Measurements from ENCODE around the gene OR2V1. TPM values are rescaled to one million over a fixed set of nuclear protein-coding genes. Genes with fewer than 3 reads are reported as not detected.

The OR2V1 gene
- total RNA-seq, 1 donor from 2014 or later: not detected

DNA sequence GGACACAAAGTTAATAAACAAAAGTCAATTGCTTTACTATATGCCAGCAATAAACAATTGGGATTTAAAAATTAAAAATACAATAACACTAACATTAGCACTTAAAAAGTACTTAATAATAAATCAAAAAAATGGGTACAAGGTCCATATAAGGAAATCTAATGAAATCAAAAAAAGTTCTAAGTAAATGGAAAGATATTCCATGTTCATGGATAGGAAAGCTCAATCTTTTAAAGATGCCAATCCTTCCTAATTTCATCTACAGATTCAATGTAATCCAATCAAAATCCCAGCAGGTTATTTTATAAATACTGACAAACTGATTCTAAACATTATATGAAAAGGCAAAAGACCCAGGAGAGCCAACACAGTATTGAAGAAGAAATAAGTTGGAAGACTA lies 49.0 kb downstream of the OR2V1 start:
- H3K4me1 Mint-ChIP-seq (ENCODE audit: low read depth): no peaks in the 10 kb centered on the region
- TF ChIP-seq, protein P1, sequence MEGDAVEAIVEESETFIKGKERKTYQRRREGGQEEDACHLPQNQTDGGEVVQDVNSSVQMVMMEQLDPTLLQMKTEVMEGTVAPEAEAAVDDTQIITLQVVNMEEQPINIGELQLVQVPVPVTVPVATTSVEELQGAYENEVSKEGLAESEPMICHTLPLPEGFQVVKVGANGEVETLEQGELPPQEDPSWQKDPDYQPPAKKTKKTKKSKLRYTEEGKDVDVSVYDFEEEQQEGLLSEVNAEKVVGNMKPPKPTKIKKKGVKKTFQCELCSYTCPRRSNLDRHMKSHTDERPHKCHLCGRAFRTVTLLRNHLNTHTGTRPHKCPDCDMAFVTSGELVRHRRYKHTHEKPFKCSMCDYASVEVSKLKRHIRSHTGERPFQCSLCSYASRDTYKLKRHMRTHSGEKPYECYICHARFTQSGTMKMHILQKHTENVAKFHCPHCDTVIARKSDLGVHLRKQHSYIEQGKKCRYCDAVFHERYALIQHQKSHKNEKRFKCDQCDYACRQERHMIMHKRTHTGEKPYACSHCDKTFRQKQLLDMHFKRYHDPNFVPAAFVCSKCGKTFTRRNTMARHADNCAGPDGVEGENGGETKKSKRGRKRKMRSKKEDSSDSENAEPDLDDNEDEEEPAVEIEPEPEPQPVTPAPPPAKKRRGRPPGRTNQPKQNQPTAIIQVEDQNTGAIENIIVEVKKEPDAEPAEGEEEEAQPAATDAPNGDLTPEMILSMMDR (IDR thresholded peaks at IDR 0.05): no peak
- H3K27ac Mint-ChIP-seq (ENCODE audit: unreplicated experiment): no peak overlapping the region
- H3K36me3 Mint-ChIP-seq (ENCODE audit: low read depth): no peaks in the 10 kb centered on the region
- H3K27me3 Mint-ChIP-seq (ENCODE audit: low read depth): peaks cover 64% of the 10 kb centered on the region
- DNase-seq (ENCODE audit: low spot score): no peak
- peaks cover 11% of the 10 kb centered on the region for H3K9me3 Mint-ChIP-seq (ENCODE audit: low read depth)
- no peak overlapping the region for H3K4me3 Mint-ChIP-seq (ENCODE audit: unreplicated experiment)

DNA sequence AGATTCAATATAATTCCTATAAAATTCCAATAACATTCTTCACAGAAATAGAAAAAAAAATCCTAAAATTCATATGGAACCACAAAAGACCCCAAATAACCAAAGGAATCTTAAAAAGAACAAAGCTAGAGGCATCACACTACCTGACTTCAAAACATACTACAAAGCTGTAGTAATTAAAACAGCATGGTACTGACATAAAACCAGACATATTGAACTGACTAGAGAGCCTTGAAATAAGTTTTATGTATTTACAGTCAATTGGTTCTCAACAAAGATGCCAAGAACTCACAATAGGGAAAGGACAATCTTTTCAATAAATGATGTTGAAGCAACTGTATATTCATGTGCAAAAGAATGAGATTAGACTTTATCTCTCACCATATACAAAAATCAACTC lies 54.0 kb downstream of the OR2V1 start:
- no peak overlapping the region for H3K27ac Mint-ChIP-seq (ENCODE audit: unreplicated experiment)

More for the DNA sequence above, 54.0 kb downstream of the OR2V1 start:
- Mint-ChIP-seq H3K36me3 (ENCODE audit: low read depth) (no peaks in the 10 kb centered on the region), H3K9me3 (ENCODE audit: low read depth) (peaks cover 9% of the 10 kb centered on the region), H3K4me1 (ENCODE audit: low read depth) (no peaks in the 10 kb centered on the region), H3K4me3 (ENCODE audit: unreplicated experiment) (no peak overlapping the region), H3K27me3 (ENCODE audit: low read depth) (peaks cover 41% of the 10 kb centered on the region)
- TF ChIP-seq, protein P1 (IDR thresholded peaks at IDR 0.05): no peak
- DNase-seq (ENCODE audit: low spot score): no peak

Other genes starting within 250 kb of the OR2V1 start
- not detected in 3 replicates for gene BTNL8, start 232.0 kb downstream of the OR2V1 start, total RNA-seq
- gene BTNL3, start 142.3 kb downstream of the OR2V1 start, total RNA-seq: not detected in 3 replicates
- not detected in 3 replicates for gene BTNL9, start 90.9 kb downstream of the OR2V1 start, total RNA-seq
- gene OR2V2, start 16.4 kb upstream of the OR2V1 start, total RNA-seq: not detected in 3 replicates
- gene TRIM7, start 74.0 kb upstream of the OR2V1 start, total RNA-seq: 4.2 to 8.1 TPM (median 5.7 TPM) in 3 replicates
- gene TRIM41, start 92.1 kb upstream of the OR2V1 start, total RNA-seq: 17.9 to 24.3 TPM (median 19.3 TPM) in 3 replicates
- 995 to 1,189 TPM (median 1,167 TPM) in 3 replicates for gene RACK1, start 112.7 kb upstream of the OR2V1 start, total RNA-seq
- gene TRIM52, start 130.0 kb upstream of the OR2V1 start, total RNA-seq: 7.2 to 12.7 TPM (median 8.3 TPM) in 3 replicates
- not detected in 3 replicates for gene OR4F3, start 236.1 kb upstream of the OR2V1 start, total RNA-seq